HepG2 (cell line): Measurements from ENCODE around the gene DOK5.

Source experiments
- ATF7 ChIP-seq, 2 experiments: fragments of 450-650 bp in 1 of 2; sonication (generic) in 1 of 2; formaldehyde crosslinking in 1 of 2; IDR thresholded peaks; 2 replicates each; pipeline versions ENCODE4 v1.4.0 to v1.6.1; 2016 to 2020; ENCODE audit warnings: antibody characterized with exemption in 1 of 2, mild to moderate bottlenecking in 1 of 2, missing genetic modification reagents in 1 of 2
- EP300 ChIP-seq, 3 experiments: sonication (generic) in 1 of 3; formaldehyde crosslinking in 1 of 3; IDR thresholded peaks; 2 replicates each; pipeline versions ENCODE4 v1.5.1 to v1.6.1; 2011 to 2020; ENCODE audit warnings: low read depth in 2 of 3, low read length in 2 of 3, borderline replicate concordance in 1 of 3, improper control_type of control experiment in 1 of 3, mild to moderate bottlenecking in 1 of 3, missing genetic modification reagents in 1 of 3, moderate library complexity in 1 of 3
- FOXK2 ChIP-seq: fragments of 450-650 bp; IDR thresholded peaks from 2 replicates; pipeline ENCODE4 v1.6.1; 2016
- MBD4 ChIP-seq: IDR thresholded peaks from 2 replicates; pipeline ENCODE4 v1.6.1; 2012; ENCODE audit warnings: low read length, inconsistent platforms, borderline replicate concordance
- NR2F2 ChIP-seq: IDR thresholded peaks from 2 replicates; pipeline ENCODE4 v1.6.1; 2012; ENCODE audit warnings: low read depth, inconsistent platforms, borderline replicate concordance
- ONECUT2 ChIP-seq: sonication (generic); formaldehyde crosslinking; IDR thresholded peaks from 2 replicates; pipeline ENCODE4 v1.4.0; 2020; ENCODE audit warnings: missing genetic modification reagents
- STAT5B ChIP-seq: sonication (generic); formaldehyde crosslinking; IDR thresholded peaks from 2 replicates; pipeline ENCODE4 v1.4.0; 2020; ENCODE audit warnings: missing genetic modification reagents
- ZFP1 ChIP-seq: IDR thresholded peaks from 2 replicates; pipeline ENCODE4 v1.6.1; 2016
- TF ChIP-seq, protein P1 (sequence below): sonication (generic); formaldehyde crosslinking; IDR thresholded peaks from 2 replicates; pipeline ENCODE4 v1.8.0; 2022; ENCODE audit warnings: missing genetic modification reagents, mild to moderate bottlenecking, borderline replicate concordance
- TF ChIP-seq, protein P2 (sequence below): sonication (generic); formaldehyde crosslinking; IDR thresholded peaks from 2 replicates; pipeline ENCODE4 v1.5.0; 2020; ENCODE audit warnings: mild to moderate bottlenecking, missing genetic modification reagents, moderate library complexity
- TF ChIP-seq, protein P3 (sequence below): sonication (generic); formaldehyde crosslinking; IDR thresholded peaks from 2 replicates; pipeline ENCODE4 v1.8.0; 2022; ENCODE audit warnings: missing genetic modification reagents, mild to moderate bottlenecking, inconsistent platforms, borderline replicate concordance

DNA sequence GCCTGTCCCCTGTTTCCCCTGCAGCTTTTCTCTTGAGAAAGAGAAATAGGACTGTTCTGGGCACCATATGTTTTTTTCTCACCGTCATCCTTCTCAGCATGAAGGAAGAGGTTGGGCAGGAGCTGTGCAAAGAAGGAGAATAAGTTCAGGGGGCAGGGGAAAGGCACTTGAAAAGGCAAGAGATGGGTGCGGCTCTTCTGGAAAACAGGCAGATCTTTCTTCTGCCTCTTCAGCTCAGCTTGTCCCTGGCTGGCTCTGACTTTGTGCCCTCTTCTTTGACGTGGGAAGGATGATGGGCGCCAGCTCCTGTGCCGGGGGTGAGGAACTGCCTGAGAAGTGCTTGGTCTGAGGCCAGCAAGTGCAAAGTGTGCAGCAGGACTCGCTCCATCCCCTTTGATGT lies 206.5 kb downstream of the DOK5 start:
- TF ChIP-seq, protein P1, sequence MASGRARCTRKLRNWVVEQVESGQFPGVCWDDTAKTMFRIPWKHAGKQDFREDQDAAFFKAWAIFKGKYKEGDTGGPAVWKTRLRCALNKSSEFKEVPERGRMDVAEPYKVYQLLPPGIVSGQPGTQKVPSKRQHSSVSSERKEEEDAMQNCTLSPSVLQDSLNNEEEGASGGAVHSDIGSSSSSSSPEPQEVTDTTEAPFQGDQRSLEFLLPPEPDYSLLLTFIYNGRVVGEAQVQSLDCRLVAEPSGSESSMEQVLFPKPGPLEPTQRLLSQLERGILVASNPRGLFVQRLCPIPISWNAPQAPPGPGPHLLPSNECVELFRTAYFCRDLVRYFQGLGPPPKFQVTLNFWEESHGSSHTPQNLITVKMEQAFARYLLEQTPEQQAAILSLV, result no peak
- TF ChIP-seq NR2F2, result no peak
- TF ChIP-seq ONECUT2 (CRISPR knock-in tag), result no peak
- TF ChIP-seq, protein P2, sequence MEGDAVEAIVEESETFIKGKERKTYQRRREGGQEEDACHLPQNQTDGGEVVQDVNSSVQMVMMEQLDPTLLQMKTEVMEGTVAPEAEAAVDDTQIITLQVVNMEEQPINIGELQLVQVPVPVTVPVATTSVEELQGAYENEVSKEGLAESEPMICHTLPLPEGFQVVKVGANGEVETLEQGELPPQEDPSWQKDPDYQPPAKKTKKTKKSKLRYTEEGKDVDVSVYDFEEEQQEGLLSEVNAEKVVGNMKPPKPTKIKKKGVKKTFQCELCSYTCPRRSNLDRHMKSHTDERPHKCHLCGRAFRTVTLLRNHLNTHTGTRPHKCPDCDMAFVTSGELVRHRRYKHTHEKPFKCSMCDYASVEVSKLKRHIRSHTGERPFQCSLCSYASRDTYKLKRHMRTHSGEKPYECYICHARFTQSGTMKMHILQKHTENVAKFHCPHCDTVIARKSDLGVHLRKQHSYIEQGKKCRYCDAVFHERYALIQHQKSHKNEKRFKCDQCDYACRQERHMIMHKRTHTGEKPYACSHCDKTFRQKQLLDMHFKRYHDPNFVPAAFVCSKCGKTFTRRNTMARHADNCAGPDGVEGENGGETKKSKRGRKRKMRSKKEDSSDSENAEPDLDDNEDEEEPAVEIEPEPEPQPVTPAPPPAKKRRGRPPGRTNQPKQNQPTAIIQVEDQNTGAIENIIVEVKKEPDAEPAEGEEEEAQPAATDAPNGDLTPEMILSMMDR (CRISPR knock-in tag), result no peak
- no peak for TF ChIP-seq EP300 (IDR thresholded peaks at IDR 0.05; ENCODE audit: low read depth in 2 of 2, low read length in 2 of 2)
- TF ChIP-seq EP300 (CRISPR knock-in tag; IDR thresholded peaks at IDR 0.05; ENCODE audit: borderline replicate concordance), result no peak
- TF ChIP-seq ATF7 (IDR thresholded peaks at IDR 0.05), result no peak
- no peak for TF ChIP-seq ATF7 (CRISPR knock-in tag; IDR thresholded peaks at IDR 0.05)
- TF ChIP-seq, protein P3, sequence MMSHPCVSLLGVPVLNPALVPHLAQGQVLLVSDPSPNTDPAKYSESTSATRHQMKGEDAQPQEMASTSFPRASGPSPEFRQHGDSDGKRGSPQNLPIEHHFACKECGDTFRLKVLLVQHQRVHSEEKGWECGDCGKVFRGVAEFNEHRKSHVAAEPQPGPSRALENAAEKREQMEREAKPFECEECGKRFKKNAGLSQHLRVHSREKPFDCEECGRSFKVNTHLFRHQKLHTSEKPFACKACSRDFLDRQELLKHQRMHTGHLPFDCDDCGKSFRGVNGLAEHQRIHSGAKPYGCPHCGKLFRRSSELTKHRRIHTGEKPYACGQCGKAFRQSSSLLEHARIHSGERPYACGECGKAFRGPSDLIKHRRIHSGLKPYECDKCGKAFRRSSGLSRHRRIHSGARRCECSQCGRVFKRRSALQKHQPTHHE (CRISPR knock-in tag), result no peak
- no peak for TF ChIP-seq MBD4
- TF ChIP-seq STAT5B, result no peak
- no peak for TF ChIP-seq ZFP1 (CRISPR knock-in tag)
- no peak for TF ChIP-seq FOXK2
